Thyroid gland (tissue), 4 donors: ENCODE results near the gene DAB1.

ENCODE experiments used
- CTCF ChIP-seq, 6 experiments: fragments of 200-600 bp in 3 of 6; fragments of 450-650 bp in 3 of 6; sonication (generic) in 3 of 6; IDR thresholded peaks; one replicate each; pipeline ENCODE4 v1.5.1; 2016 to 2019; ENCODE audit warnings: antibody characterized with exemption in 6 of 6, mild to moderate bottlenecking in 2 of 6, inconsistent platforms in 1 of 6, moderate library complexity in 1 of 6
- POLR2A ChIP-seq, 2 donors: fragments of 450-650 bp; IDR thresholded peaks; one replicate each; pipeline ENCODE4 v1.6.1; 2017; ENCODE audit warnings: antibody characterized with exemption in 2 of 2, mild to moderate bottlenecking in 2 of 2, moderate library complexity in 1 of 2

GRCh38 chr1:57116871-57117270 lies 307.0 kb downstream of the DAB1 start:
- no peak for TF ChIP-seq CTCF (IDR thresholded peaks at IDR 0.05)
- TF ChIP-seq POLR2A (IDR thresholded peaks at IDR 0.05): no peak
